RWPE2 (cell line): ENCODE results near the gene SLC35A5.
"Not testable (repeated sequence)": the region's sequence is repeated elsewhere in the genome, so short reads cannot be mapped to it uniquely, and the experiment has no call there.

Experiments used
- ATAC-seq: fragments of 200-7000 bp; cut with Tn5 transposase; 3 replicates; pipeline ENCODE4 v1.9.1; 2021; ENCODE audit warnings: low read depth
- DNase-seq: peaks from one replicate; pipeline ENCODE4 v3.0.0-alpha.2; 2020; ENCODE audit warnings: low spot score
- H3K27ac ChIP-seq: fragments of 450-650 bp; 2 replicates; pipeline ENCODE4 v1.5.1; 2017; ENCODE audit warnings: mild to moderate bottlenecking; ENCODE audit not compliant: poor library complexity, severe bottlenecking
- H3K27me3 ChIP-seq: fragments of 250-450 bp; sonication (Bioruptor Pico); 2 replicates; pipeline ENCODE4 v1.5.1; 2021; ENCODE audit warnings: mild to moderate bottlenecking, moderate library complexity; ENCODE audit not compliant: insufficient read depth, poor library complexity, severe bottlenecking
- H3K36me3 ChIP-seq: fragments of 250-450 bp; sonication (Bioruptor Pico); 2 replicates; pipeline ENCODE4 v1.5.1; 2020; ENCODE audit warnings: low read depth, mild to moderate bottlenecking, moderate library complexity
- H3K4me1 ChIP-seq: fragments of 250-450 bp; sonication (Bioruptor Pico); 2 replicates; pipeline ENCODE4 v1.5.1; 2021; ENCODE audit warnings: mild to moderate bottlenecking, moderate library complexity; ENCODE audit not compliant: insufficient read depth, poor library complexity, severe bottlenecking
- H3K4me3 ChIP-seq: fragments of 250-450 bp; sonication (Bioruptor Pico); 2 replicates; pipeline ENCODE4 v1.5.1; 2021; ENCODE audit warnings: mild to moderate bottlenecking, moderate library complexity; ENCODE audit not compliant: severe bottlenecking
- H3K9me3 ChIP-seq: fragments of 250-450 bp; sonication (Bioruptor Pico); 2 replicates; pipeline ENCODE4 v1.5.1; 2021; ENCODE audit warnings: mild to moderate bottlenecking, moderate library complexity; ENCODE audit not compliant: severe bottlenecking
- CTCF ChIP-seq: fragments of 450-650 bp; IDR thresholded peaks from one replicate; pipeline ENCODE4 v1.5.1; 2017; ENCODE audit warnings: mild to moderate bottlenecking, moderate library complexity; ENCODE audit not compliant: poor library complexity, severe bottlenecking

SLC35A5 gene

GRCh38 chr3:112555535-112556170 is 6.2 kb upstream of the SLC35A5 start:
- Histone ChIP-seq H3K4me1 (peaks cover 7% of the 10 kb centered on the region), H3K4me3 (no peak overlapping the region), H3K27me3 (no peaks in the 10 kb centered on the region), H3K36me3 (peaks cover 17% of the 10 kb centered on the region), H3K27ac (no peak overlapping the region), H3K9me3 (no peaks in the 10 kb centered on the region)
- DNase-seq: no peak
- no peak for TF ChIP-seq CTCF
- no peak for ATAC-seq

GRCh38 chr3:112557976-112558375 is 3.9 kb upstream of the SLC35A5 start:
- Histone ChIP-seq H3K9me3 (no peaks in the 10 kb centered on the region), H3K27me3 (no peaks in the 10 kb centered on the region), H3K36me3 (peaks cover 17% of the 10 kb centered on the region), H3K4me3 (no peak overlapping the region), H3K27ac (no peak overlapping the region), H3K4me1 (peaks cover 7% of the 10 kb centered on the region)
- ATAC-seq: no peak
- no peak for DNase-seq
- no peak for TF ChIP-seq CTCF

- TF ChIP-seq CTCF: no peak
- H3K4me3 ChIP-seq: peak overlapping the region; percentile 56
- peak overlapping the region; percentile 82 for H3K27ac ChIP-seq
- H3K9me3 ChIP-seq: no peaks in the 10 kb centered on the region
- ATAC-seq (no peak), DNase-seq (no peak)
- peaks cover 12% of the 10 kb centered on the region for H3K4me1 ChIP-seq
- peaks cover 21% of the 10 kb centered on the region for H3K36me3 ChIP-seq
- no peaks in the 10 kb centered on the region for H3K27me3 ChIP-seq
These were observed 1.5 kb upstream of the SLC35A5 start for GRCh38 chr3:112560307-112560706.

- peak; percentile 74 for DNase-seq
- peak overlapping the region; percentile 82 for H3K27ac ChIP-seq
- peaks cover 12% of the 10 kb centered on the region for H3K4me1 ChIP-seq
- no peaks in the 10 kb centered on the region for H3K9me3 ChIP-seq
- peaks cover 21% of the 10 kb centered on the region for H3K36me3 ChIP-seq
- no peak for TF ChIP-seq CTCF
- peak overlapping the region; percentile 56 for H3K4me3 ChIP-seq
- no peaks in the 10 kb centered on the region for H3K27me3 ChIP-seq
- ATAC-seq: peak; percentile 55
These were observed 943 bp upstream of the SLC35A5 start for GRCh38 chr3:112560721-112561483.

GRCh38 chr3:112561484-112561733 is 436 bp upstream of the SLC35A5 start:
- no peak for TF ChIP-seq CTCF
- no peak for DNase-seq
- H3K4me3 ChIP-seq: peak overlapping the region; percentile 56
- H3K9me3 ChIP-seq: no peaks in the 10 kb centered on the region
- ATAC-seq: peak; percentile 22; the same call in 2 of the 3 replicates
- no peaks in the 10 kb centered on the region for H3K27me3 ChIP-seq
- peaks cover 12% of the 10 kb centered on the region for H3K4me1 ChIP-seq
- H3K27ac ChIP-seq: peak overlapping the region; percentile 82
- H3K36me3 ChIP-seq: peaks cover 21% of the 10 kb centered on the region

GRCh38 chr3:112564247-112564939 is 2.5 kb downstream of the SLC35A5 start:
- H3K36me3 ChIP-seq: peaks cover 15% of the 10 kb centered on the region; the same call in 1 of the 2 replicates
- not testable (repeated sequence) for H3K4me1 ChIP-seq, DNase-seq, ATAC-seq, H3K27me3 ChIP-seq, H3K27ac ChIP-seq, H3K4me3 ChIP-seq, H3K9me3 ChIP-seq
